ENCODE results near the gene SORCS2. TPM values are rescaled to one million over a fixed set of nuclear protein-coding genes. Genes with fewer than 3 reads are reported as not detected.

SORCS2 gene
- polyA plus RNA-seq, 1 donor (not counting 4 experiments of a cell fraction or from before 2014, with no cell fraction given) = 0.09 TPM

DNA sequence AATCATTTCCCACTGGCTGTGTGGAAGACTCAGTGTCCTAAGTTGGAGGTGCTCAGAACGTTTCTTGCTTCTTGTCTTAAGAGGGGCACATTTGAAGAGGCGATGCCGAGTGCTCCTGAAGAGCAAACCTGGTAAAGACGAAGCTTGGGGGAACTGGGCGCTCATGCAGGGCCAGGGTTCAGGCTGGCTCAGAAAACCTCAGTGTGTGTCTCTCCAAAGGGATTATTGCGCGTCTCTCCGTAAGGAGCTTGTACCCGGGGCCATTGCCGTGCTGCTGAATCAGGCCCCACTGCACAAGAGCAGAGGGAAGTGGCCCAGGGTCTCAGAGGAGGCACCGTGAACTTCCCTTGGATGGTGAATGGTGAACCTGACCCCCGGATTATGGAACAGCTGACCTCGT, 198.0 kb downstream of the SORCS2 start:
- no peaks in the 10 kb centered on the region for H4K20me1 ChIP-seq (ENCODE audit: control insufficient read depth, extremely low read depth, insufficient read depth, low read length)

DNA sequence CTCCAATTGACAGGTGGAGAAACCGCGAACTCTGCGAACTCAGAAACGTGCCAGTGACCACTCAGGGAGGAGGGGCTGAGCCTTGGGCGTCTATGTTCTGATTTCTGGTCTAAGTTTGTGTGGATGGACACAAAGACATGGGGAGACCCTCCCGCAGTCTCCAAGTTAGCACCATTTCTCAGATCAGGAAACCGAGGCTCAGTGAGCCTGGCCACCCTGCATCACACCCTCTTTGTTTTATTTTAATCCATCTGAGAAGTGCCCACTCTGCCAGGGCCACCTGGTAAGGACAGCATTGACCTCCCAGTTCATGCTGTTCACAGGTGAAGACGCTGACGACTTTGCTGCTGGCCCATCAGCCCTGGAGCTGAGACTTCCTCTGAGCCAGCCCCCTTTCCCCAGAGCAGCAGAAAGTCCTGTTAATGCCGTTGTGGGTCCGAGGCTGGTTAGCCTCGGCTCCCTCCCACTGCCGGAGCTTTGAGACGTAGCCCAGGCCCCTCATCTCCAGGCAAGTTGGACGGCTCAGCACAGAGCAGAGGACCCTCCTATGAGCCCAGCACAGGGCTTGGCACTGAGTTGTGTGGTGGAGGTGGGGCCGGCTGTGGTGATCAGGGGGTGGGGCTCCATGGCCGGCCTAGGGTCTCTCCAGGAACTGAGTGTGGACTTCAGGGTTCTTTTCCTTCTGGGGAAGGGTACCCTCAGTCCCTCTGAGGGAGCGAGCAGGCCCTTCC, 198.7 kb downstream of the SORCS2 start:
- H3K27me3 ChIP-seq (ENCODE audit: control insufficient read depth, extremely low read depth, insufficient read depth, low read length) = peaks cover 26% of the 10 kb centered on the region
- no peaks in the 10 kb centered on the region for H3K4me1 ChIP-seq (ENCODE audit: control insufficient read depth, extremely low read depth, insufficient read depth, low read length)
- no peak for DNase-seq (ENCODE audit: low read depth, low spot score)
- H2AFZ ChIP-seq (ENCODE audit: control insufficient read depth, low read length) = no peak overlapping the region
- TF ChIP-seq, protein P1, sequence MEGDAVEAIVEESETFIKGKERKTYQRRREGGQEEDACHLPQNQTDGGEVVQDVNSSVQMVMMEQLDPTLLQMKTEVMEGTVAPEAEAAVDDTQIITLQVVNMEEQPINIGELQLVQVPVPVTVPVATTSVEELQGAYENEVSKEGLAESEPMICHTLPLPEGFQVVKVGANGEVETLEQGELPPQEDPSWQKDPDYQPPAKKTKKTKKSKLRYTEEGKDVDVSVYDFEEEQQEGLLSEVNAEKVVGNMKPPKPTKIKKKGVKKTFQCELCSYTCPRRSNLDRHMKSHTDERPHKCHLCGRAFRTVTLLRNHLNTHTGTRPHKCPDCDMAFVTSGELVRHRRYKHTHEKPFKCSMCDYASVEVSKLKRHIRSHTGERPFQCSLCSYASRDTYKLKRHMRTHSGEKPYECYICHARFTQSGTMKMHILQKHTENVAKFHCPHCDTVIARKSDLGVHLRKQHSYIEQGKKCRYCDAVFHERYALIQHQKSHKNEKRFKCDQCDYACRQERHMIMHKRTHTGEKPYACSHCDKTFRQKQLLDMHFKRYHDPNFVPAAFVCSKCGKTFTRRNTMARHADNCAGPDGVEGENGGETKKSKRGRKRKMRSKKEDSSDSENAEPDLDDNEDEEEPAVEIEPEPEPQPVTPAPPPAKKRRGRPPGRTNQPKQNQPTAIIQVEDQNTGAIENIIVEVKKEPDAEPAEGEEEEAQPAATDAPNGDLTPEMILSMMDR (optimal IDR thresholded peaks at IDR 0.05 in 1 of 3, IDR thresholded peaks at IDR 0.05 in 1 of 3, conservative IDR thresholded peaks at IDR 0.05 in 1 of 3; ENCODE audit: extremely low read depth in 1 of 3, insufficient read depth in 2 of 3, low read length in 3 of 3) = no peak
- no peak for TF ChIP-seq EZH2 (IDR thresholded peaks at IDR 0.05; ENCODE audit: low read length)
- no peak for FAIRE-seq
- H3K27ac ChIP-seq (ENCODE audit: control insufficient read depth, insufficient read depth, low read length) = no peak overlapping the region
- dilution Hi-C loops (cut with MboI; ENCODE audit: extremely low pct_ligation_motif_present, low sequenced_read_pairs) = no loop called here
- H3K9me3 ChIP-seq (ENCODE audit: control insufficient read depth, low read depth, low read length) = peaks cover 3% of the 10 kb centered on the region
- H4K20me1 ChIP-seq (ENCODE audit: control insufficient read depth, extremely low read depth, insufficient read depth, low read length) = no peaks in the 10 kb centered on the region
- no peaks in the 10 kb centered on the region for H3K36me3 ChIP-seq (ENCODE audit: control insufficient read depth in 2 of 2, extremely low read depth in 1 of 2, insufficient read depth in 2 of 2, low read length in 2 of 2)
- H3K79me2 ChIP-seq (ENCODE audit: control insufficient read depth, insufficient read depth, low read length) = no peaks in the 10 kb centered on the region
- H3K4me3 ChIP-seq (ENCODE audit: control insufficient read depth in 2 of 3, extremely low read depth in 1 of 3, insufficient read depth in 2 of 3, low read depth in 1 of 3, low read length in 3 of 3) = no peak overlapping the region
- H3K9me1 ChIP-seq (ENCODE audit: control insufficient read depth, extremely low read depth, insufficient read depth, low read length) = no peaks in the 10 kb centered on the region
- no peak overlapping the region for H3K9ac ChIP-seq (ENCODE audit: control insufficient read depth, extremely low read depth, insufficient read depth, low read length)
- H3K4me2 ChIP-seq (ENCODE audit: control insufficient read depth, extremely low read depth, insufficient read depth, low read depth, low read length) = no peak overlapping the region

More for the DNA sequence above, 198.0 kb downstream of the SORCS2 start:
- Histone ChIP-seq H3K36me3 (ENCODE audit: control insufficient read depth in 2 of 2, extremely low read depth in 1 of 2, insufficient read depth in 2 of 2, low read length in 2 of 2) (no peaks in the 10 kb centered on the region), H3K79me2 (ENCODE audit: control insufficient read depth, insufficient read depth, low read length) (no peaks in the 10 kb centered on the region), H3K4me1 (ENCODE audit: control insufficient read depth, extremely low read depth, insufficient read depth, low read length) (no peaks in the 10 kb centered on the region), H3K9ac (ENCODE audit: control insufficient read depth, extremely low read depth, insufficient read depth, low read length) (no peak overlapping the region), H3K4me2 (ENCODE audit: control insufficient read depth, extremely low read depth, insufficient read depth, low read depth, low read length) (no peak overlapping the region), H3K4me3 (ENCODE audit: control insufficient read depth in 2 of 3, extremely low read depth in 1 of 3, insufficient read depth in 2 of 3, low read depth in 1 of 3, low read length in 3 of 3) (no peak overlapping the region), H2AFZ (ENCODE audit: control insufficient read depth, low read length) (no peak overlapping the region), H3K9me3 (ENCODE audit: control insufficient read depth, low read depth, low read length) (peaks cover 5% of the 10 kb centered on the region), H3K27ac (ENCODE audit: control insufficient read depth, insufficient read depth, low read length) (no peak overlapping the region), H3K9me1 (ENCODE audit: control insufficient read depth, extremely low read depth, insufficient read depth, low read length) (no peaks in the 10 kb centered on the region), H3K27me3 (ENCODE audit: control insufficient read depth, extremely low read depth, insufficient read depth, low read length) (peaks cover 20% of the 10 kb centered on the region)
- dilution Hi-C loops (cut with MboI; ENCODE audit: extremely low pct_ligation_motif_present, low sequenced_read_pairs) = no loop called here
- TF ChIP-seq, protein P1 (optimal IDR thresholded peaks at IDR 0.05 in 1 of 3, IDR thresholded peaks at IDR 0.05 in 1 of 3, conservative IDR thresholded peaks at IDR 0.05 in 1 of 3; ENCODE audit: extremely low read depth in 1 of 3, insufficient read depth in 2 of 3, low read length in 3 of 3) = no peak
- TF ChIP-seq EZH2 (IDR thresholded peaks at IDR 0.05; ENCODE audit: low read length) = no peak
- no peak for DNase-seq (ENCODE audit: low read depth, low spot score)
- FAIRE-seq = no peak

Measured in keratinocyte (primary cell).